Measurements from ENCODE around the gene MAP1B.
"Not testable (repeated sequence)": the region's sequence is repeated elsewhere in the genome, so short reads cannot be mapped to it uniquely, and the experiment has no call there.

MAP1B gene

GRCh38 chr5:72107131-72107900 is at the start of gene MAP1B:
Gene MAP1B, plus strand, starts transcription at chr5:72107475. Its CDS starts 57 bp downstream, at chr5:72107532.
- peak; percentile 34 for DNase-seq

GRCh38 chr5:72057816-72058215 is 49.5 kb upstream of the MAP1B start:
- DNase-seq: no peak

- DNase-seq: no peak
Measured at GRCh38 chr5:72063219-72063819, 44.0 kb upstream of the MAP1B start.

GRCh38 chr5:72064801-72065570 is 42.3 kb upstream of the MAP1B start:
- peak; percentile 41 for DNase-seq

- no peak for DNase-seq
Measured at GRCh38 chr5:72065751-72066255, 41.5 kb upstream of the MAP1B start.

GRCh38 chr5:72066705-72067107 is 40.6 kb upstream of the MAP1B start:
- no peak for DNase-seq

GRCh38 chr5:72067682-72068470 is 39.4 kb upstream of the MAP1B start:
- no peak for DNase-seq

- no peak for DNase-seq
Measured at GRCh38 chr5:72070529-72070928, 36.7 kb upstream of the MAP1B start.

GRCh38 chr5:72071906-72072305 is 35.4 kb upstream of the MAP1B start:
- DNase-seq: no peak

GRCh38 chr5:72074251-72074650 is 33.0 kb upstream of the MAP1B start:
- DNase-seq: peak; percentile 26

GRCh38 chr5:72075461-72075860 is 31.8 kb upstream of the MAP1B start:
- no peak for DNase-seq

- DNase-seq: no peak
Measured at GRCh38 chr5:72076621-72077300, 30.5 kb upstream of the MAP1B start.

GRCh38 chr5:72077390-72077789 is 29.9 kb upstream of the MAP1B start:
- DNase-seq: no peak

- DNase-seq: no peak
Measured at GRCh38 chr5:72079288-72079687, 28.0 kb upstream of the MAP1B start.

- DNase-seq: no peak
Measured at GRCh38 chr5:72082048-72082447, 25.2 kb upstream of the MAP1B start.

GRCh38 chr5:72084876-72085275 is 22.4 kb upstream of the MAP1B start:
- DNase-seq: no peak

GRCh38 chr5:72085319-72085718 is 22.0 kb upstream of the MAP1B start:
- no peak for DNase-seq

- DNase-seq: not testable (repeated sequence)
Measured at GRCh38 chr5:72089713-72090112, 17.6 kb upstream of the MAP1B start.

GRCh38 chr5:72092074-72092473 is 15.2 kb upstream of the MAP1B start:
- DNase-seq: no peak

GRCh38 chr5:72093217-72093616 is 14.1 kb upstream of the MAP1B start:
- no peak for DNase-seq

GRCh38 chr5:72093824-72094223 is 13.5 kb upstream of the MAP1B start:
- DNase-seq: no peak

- DNase-seq: no peak
Measured at GRCh38 chr5:72096602-72097188, 10.6 kb upstream of the MAP1B start.

Measured in NCI-H187 treated with DMSO at 0.1 percent for 48 hours (cell line).